HAP-1 (cell line): ENCODE results near the gene SMAD3.
"Not testable (repeated sequence)": the region's sequence is repeated elsewhere in the genome, so short reads cannot be mapped to it uniquely, and the experiment has no call there.

Experiments used
- DNase-seq, 2 experiments: peaks; one replicate each; pipeline ENCODE4 v3.0.0-alpha.2; 2016 to 2020; ENCODE audit warnings: low spot score in 2 of 2
- H3K27me3 ChIP-seq: fragments of 250-450 bp; sonication (Bioruptor Pico); 2 replicates; pipeline ENCODE4 v1.5.1; 2020; ENCODE audit warnings: low read depth, mild to moderate bottlenecking, moderate library complexity
- H3K36me3 ChIP-seq: fragments of 250-450 bp; sonication (Bioruptor Pico); replicated peaks from 2 replicates; pipeline ENCODE4 v1.5.1; 2020; ENCODE audit warnings: mild to moderate bottlenecking
- H3K4me1 ChIP-seq: fragments of 250-450 bp; sonication (Bioruptor Pico); 2 replicates; pipeline ENCODE4 v1.5.1; 2020; ENCODE audit warnings: mild to moderate bottlenecking
- H3K4me3 ChIP-seq: fragments of 250-450 bp; sonication (Bioruptor Pico); 2 replicates; pipeline ENCODE4 v1.5.1; 2020; ENCODE audit warnings: mild to moderate bottlenecking, moderate library complexity
- H3K9me3 ChIP-seq: fragments of 250-450 bp; sonication (Bioruptor Pico); 2 replicates; pipeline ENCODE4 v1.5.1; 2020; ENCODE audit warnings: mild to moderate bottlenecking, moderate library complexity
- in situ Hi-C: fragments of 300-500 bp; cut with MboI; formaldehyde crosslinking; loops from 3 replicates; pipeline ENCODE4 v1.14.3; 2020; ENCODE audit warnings: low sequenced_read_pairs, inconsistent platforms, mixed read lengths

Gene SMAD3

DNA sequence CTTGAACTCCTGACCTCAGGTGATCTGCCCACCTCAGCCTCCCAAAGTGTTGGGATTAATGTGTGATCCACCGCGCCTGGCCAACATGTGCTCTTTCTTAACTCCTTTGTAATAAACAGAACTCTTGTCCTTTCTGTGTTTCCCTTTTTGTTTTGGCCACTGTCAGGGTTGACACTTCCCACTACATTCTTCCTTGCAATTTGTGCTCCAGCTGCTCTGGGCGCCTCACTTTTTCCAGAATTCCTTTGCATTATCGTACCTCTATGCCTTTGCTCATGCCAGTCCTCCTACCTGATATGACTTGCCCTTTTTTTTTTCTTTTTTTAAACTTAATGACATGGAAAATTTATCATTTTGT is 38.8 kb upstream of the SMAD3 start:
- in situ Hi-C loops = no loop called here
- no peaks in the 10 kb centered on the region for H3K36me3 ChIP-seq
- H3K27me3 ChIP-seq = no peaks in the 10 kb centered on the region
- no peak overlapping the region for H3K4me3 ChIP-seq
- DNase-seq = no peak
- no peaks in the 10 kb centered on the region for H3K9me3 ChIP-seq
- H3K4me1 ChIP-seq = peaks cover 23% of the 10 kb centered on the region

DNA sequence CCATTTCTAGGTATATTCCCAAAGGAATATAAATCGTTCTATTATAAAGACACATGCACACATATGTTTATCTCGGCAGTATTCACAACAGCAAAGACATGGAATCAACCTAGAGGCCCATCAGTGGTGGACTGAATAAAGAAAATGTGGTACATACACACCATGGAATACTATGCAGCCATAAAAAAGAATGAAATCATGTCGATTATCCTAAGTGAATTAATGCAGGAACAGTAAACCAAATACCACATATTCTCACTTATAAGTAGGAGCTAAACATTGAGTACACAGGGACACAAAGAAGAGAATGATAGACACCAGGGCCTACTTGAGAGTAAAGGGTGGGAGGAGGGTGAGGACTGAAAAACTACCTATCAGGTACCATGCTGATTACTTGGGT is 37.0 kb upstream of the SMAD3 start:
- H3K36me3 ChIP-seq, H3K27me3 ChIP-seq, H3K9me3 ChIP-seq, in situ Hi-C loops, H3K4me3 ChIP-seq, DNase-seq: not testable (repeated sequence)
- H3K4me1 ChIP-seq = peaks cover 29% of the 10 kb centered on the region

DNA sequence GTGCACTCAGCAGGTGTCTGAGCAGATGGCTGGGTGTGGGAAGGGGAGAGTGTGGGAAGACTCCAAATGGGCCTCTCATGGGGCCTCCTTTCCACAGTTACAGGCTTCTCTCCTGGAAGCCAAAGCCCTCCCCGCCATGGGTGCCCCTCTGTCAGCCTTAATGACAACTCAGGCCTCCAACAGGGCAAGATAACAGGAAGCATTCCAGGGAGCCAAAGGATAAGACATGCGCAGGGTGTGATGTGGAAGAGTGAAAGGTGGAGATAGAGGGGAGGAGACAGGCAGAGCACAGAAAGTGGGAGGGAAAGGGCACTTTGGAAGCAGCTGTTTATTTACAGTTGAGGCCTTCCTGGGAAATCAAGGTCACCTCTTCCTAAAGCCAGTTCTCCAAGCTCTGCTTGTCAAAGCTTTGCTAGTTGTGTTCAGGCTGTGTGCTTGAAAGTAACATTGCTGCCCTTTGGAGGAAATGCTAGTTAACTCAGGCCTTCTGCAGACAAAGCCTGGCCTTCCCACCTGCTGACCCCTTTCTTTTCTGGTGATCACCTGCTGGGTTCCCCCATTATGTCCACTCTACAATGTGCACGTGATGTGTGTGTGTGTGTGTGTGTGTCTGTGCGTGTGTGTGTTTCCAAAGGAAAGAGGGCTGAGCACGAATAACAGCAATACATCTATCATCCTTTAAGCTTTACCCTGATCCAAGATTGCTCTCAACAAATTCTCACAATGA is 35.2 kb upstream of the SMAD3 start:
- in situ Hi-C loops = no loop called here
- DNase-seq = no peak
- peaks cover 16% of the 10 kb centered on the region for H3K4me1 ChIP-seq
- no peaks in the 10 kb centered on the region for H3K36me3 ChIP-seq
- no peak overlapping the region for H3K4me3 ChIP-seq
- no peaks in the 10 kb centered on the region for H3K9me3 ChIP-seq
- H3K27me3 ChIP-seq = no peaks in the 10 kb centered on the region

DNA sequence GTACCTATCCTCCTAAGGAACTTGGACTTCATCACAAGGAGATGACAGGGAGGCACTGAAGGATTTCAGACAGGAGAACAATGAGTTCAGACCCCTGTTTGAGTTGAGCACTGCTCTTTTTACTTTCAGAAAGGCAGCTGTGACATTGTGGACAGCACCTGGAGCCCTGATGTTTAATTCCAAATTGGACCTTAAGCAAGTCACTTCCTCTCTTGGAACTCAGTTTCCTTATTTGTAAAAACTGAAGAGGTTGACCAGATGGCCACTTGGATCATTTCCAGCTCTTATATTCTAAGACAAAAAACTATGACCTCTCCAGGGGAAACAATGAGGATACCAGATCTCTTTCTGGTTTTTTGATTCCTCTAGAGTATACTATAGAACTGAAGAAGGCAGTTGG is 34.1 kb upstream of the SMAD3 start:
- peaks cover 9% of the 10 kb centered on the region for H3K4me1 ChIP-seq
- no peak for DNase-seq

DNA sequence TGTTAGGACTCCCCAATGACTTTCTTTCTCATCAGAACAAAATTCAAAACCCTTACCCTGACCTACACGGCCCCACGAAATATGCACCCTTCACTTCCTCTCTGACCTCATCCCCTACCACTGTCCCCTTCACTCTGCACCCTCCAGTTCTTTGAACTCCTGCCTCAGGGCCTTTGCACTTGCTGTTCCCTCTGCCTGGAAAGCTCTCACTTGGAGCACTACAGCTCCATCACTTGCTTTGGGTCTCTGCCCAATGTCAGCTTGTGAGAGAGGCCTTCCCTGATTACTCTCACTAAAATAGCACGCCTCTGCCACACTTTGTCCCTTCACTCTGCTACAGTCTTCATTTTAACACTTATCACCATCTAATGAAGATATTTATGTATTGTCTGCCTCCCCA is 32.8 kb upstream of the SMAD3 start:
- Histone ChIP-seq H3K9me3 (no peaks in the 10 kb centered on the region), H3K27me3 (no peaks in the 10 kb centered on the region), H3K4me1 (peaks cover 9% of the 10 kb centered on the region), H3K4me3 (no peak overlapping the region), H3K36me3 (no peaks in the 10 kb centered on the region)
- in situ Hi-C loops = no loop called here
- no peak for DNase-seq

More for the DNA sequence above, 34.1 kb upstream of the SMAD3 start:
- Histone ChIP-seq H3K36me3 (no peaks in the 10 kb centered on the region), H3K4me3 (no peak overlapping the region), H3K9me3 (no peaks in the 10 kb centered on the region), H3K27me3 (no peaks in the 10 kb centered on the region)
- in situ Hi-C loops = no loop called here

DNA sequence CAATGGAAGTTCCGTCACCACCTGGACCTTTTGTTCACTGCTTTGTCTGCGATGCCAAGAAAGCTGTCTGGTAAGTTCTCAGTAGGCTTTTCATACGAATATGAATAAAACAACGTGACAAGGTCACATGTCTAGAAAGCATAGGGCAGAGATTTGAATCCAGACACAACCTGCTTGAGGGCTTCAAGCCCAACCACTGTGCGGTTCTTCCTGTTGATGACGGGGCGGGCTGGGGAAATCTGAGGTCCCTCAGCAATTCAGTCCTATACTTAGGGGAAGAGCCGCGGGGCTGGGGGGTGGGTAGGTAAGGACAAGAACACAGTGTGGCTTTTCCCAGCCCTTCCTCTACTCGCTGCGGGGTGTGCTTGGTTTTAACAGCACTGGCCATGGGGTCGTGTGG is 32.4 kb upstream of the SMAD3 start:
- DNase-seq = peak; percentile 57 to 66
- peaks cover 9% of the 10 kb centered on the region for H3K4me1 ChIP-seq
- in situ Hi-C loops = no loop called here
- H3K36me3 ChIP-seq = no peaks in the 10 kb centered on the region
- no peak overlapping the region for H3K4me3 ChIP-seq
- H3K9me3 ChIP-seq = no peaks in the 10 kb centered on the region
- H3K27me3 ChIP-seq = no peaks in the 10 kb centered on the region

DNA sequence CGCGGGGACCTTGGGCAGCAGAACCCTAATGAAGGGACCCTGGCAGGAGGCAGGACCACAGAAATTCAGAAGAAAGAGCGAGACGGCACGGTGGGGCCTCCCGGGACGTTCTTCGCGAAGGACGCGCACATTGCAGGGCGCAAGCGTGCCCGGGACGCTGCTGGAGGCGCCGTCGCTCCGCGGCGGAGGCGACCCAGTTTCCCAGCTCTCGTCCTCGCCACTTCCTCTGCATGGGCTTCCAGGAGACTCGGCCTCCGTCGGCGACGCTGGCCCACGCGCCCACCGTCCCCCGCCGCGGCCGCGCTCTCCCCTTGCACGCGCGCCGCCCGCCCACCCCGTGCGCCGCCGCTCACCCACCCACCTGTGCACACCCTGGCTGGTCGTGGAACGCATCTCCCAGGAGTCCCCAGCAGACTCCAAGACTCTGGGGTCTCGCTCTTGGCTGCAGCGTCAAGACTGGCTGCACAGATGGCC is 31.8 kb upstream of the SMAD3 start:
- Histone ChIP-seq H3K9me3 (no peaks in the 10 kb centered on the region), H3K36me3 (no peaks in the 10 kb centered on the region), H3K27me3 (no peaks in the 10 kb centered on the region), H3K4me3 (no peak overlapping the region), H3K4me1 (peaks cover 11% of the 10 kb centered on the region)
- in situ Hi-C loops = no loop called here
- DNase-seq = no peak

DNA sequence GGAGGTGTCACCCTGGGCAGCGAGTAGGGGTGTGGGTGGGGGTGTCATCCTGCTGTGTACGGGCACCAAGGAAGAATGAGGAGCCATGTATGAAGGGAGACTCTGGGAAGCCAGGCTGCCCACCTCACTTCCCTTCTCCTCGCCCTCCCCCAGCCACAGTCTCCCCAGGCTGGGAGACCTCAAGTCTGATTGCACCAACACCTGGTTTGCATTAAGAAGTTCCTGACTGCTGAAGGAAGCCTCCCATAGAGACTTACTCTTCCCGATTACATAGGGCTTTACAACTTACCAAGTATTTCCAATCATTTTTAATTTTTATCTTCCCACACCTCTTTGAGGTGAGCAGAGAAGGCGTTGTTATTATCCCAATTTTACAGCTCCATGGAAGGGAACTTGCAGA is 29.5 kb upstream of the SMAD3 start:
- in situ Hi-C loops = no loop called here
- DNase-seq = no peak
- Histone ChIP-seq H3K4me3 (no peak overlapping the region), H3K36me3 (no peaks in the 10 kb centered on the region), H3K9me3 (no peaks in the 10 kb centered on the region), H3K27me3 (no peaks in the 10 kb centered on the region), H3K4me1 (peaks cover 27% of the 10 kb centered on the region)

DNA sequence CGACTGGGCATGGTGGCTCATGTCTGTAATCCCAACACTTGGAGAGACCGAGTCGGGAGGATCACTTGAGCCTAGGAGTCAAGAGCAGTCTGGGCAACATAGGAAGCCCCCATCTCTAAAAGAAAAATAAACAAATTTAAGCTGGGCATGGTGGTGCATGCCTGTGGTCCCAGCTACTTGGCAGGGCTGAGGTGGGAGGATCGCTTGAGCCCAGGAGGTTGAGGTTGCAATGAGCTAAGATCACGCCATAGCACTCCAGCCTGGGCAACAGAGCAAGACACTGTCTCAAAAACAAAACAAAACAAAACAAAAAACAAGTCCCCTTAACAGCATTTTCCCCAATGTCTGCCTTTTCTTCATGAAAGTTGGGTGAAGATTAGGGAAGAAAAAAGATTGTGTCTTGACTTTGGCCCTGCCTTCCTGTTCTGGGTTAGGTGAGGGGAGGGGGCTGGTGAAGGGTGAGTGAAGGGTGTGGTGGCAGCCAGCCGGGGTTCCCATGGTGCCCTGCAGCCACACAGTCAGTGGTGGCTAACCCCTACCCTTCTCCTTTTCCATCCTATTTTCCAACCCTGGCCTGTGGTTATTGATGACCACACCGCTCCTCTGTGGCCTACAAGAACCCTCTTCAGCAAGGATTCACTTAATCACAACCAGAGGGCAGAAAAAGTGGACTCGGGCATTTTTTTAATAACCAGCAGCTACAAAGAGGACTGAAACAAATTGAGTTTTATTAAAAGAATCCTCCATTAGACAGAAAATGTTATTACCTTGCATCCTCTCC is 28.4 kb upstream of the SMAD3 start:
- no peak for DNase-seq
- in situ Hi-C loops = no loop called here
- no peaks in the 10 kb centered on the region for H3K9me3 ChIP-seq
- H3K4me3 ChIP-seq = no peak overlapping the region
- H3K4me1 ChIP-seq = peaks cover 34% of the 10 kb centered on the region
- no peaks in the 10 kb centered on the region for H3K36me3 ChIP-seq
- no peaks in the 10 kb centered on the region for H3K27me3 ChIP-seq

DNA sequence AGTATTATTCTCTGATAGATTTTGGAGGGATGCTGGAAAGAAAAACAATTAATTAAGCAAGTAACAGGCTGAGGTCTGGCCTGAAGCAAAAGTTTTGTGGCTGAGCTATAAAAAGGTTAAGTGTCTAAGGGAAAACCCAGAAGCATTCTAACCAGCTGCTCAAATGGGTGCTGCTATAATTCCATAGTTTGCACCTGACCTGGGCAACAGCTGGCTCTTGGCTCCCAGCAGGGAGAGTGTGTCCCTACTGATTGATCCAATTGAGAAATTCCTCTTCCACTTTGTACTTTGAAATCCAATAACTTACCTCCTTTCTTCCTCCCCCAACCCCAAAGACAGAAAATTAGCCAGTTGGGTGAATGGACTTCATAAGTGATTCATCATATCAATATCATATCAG is 27.7 kb upstream of the SMAD3 start:
- H3K4me3 ChIP-seq = no peak overlapping the region
- DNase-seq = no peak
- H3K4me1 ChIP-seq = peaks cover 39% of the 10 kb centered on the region
- in situ Hi-C loops = no loop called here
- H3K9me3 ChIP-seq = no peaks in the 10 kb centered on the region
- no peaks in the 10 kb centered on the region for H3K27me3 ChIP-seq
- no peaks in the 10 kb centered on the region for H3K36me3 ChIP-seq

DNA sequence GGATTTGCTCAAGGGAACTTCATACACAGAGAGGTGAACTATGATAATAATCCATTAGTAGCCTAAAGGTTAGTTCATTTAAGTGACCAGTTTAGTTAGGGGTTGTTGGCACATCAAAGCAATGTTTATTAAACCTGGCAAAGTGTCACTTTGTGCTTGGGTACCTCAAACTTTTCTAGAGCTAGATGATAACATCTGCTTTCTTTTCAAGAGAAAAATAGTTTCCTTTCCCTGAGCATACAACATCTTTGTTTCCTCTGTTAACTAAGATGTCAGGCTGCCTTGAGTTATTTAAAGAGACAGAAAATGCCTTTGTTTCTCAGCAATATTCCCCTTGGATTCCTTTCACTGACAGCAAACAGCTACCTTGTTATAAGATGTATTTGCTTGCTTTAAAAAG is 26.7 kb upstream of the SMAD3 start:
- Histone ChIP-seq H3K9me3 (no peaks in the 10 kb centered on the region), H3K4me3 (no peak overlapping the region), H3K27me3 (no peaks in the 10 kb centered on the region), H3K4me1 (peaks cover 32% of the 10 kb centered on the region), H3K36me3 (no peaks in the 10 kb centered on the region)
- in situ Hi-C loops = no loop called here
- DNase-seq = no peak

DNA sequence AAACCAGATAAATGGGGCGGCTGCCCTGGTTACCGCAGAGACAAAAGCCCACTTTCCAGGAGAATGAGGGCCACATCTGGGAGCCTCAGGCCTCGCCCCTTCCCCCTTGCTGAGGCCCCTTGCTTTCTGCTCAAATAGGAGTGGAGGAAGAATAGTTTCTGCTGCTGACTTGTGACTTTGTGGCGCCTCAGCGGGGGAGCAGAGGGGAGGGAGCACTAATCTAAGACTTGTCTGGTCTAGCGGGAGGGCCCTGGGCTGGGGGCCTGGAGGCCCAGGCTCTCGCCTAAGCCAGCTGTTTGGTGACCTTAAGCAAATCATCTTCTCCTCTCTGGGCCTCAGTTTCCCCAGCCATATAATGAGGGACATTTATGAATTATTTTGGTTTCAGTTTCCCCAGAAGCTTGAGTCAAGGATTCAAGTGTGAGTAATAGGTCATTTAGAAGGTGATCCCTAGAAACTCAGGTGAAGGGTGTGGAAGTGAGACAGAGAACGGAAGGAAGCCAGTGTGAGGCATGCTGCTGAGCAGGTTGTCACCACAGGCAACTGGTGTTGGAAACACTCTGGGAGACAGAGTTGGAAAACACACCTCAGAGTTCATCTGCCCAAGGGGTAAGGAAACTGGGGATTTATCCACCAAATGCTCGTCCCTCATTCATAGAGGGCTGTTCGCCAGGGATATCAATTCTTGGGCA is 25.9 kb upstream of the SMAD3 start:
- in situ Hi-C loops = no loop called here
- H3K9me3 ChIP-seq = no peaks in the 10 kb centered on the region
- H3K27me3 ChIP-seq = no peaks in the 10 kb centered on the region
- no peak overlapping the region for H3K4me3 ChIP-seq
- H3K36me3 ChIP-seq = no peaks in the 10 kb centered on the region
- DNase-seq = peak; percentile 58 to 71
- peaks cover 29% of the 10 kb centered on the region for H3K4me1 ChIP-seq

DNA sequence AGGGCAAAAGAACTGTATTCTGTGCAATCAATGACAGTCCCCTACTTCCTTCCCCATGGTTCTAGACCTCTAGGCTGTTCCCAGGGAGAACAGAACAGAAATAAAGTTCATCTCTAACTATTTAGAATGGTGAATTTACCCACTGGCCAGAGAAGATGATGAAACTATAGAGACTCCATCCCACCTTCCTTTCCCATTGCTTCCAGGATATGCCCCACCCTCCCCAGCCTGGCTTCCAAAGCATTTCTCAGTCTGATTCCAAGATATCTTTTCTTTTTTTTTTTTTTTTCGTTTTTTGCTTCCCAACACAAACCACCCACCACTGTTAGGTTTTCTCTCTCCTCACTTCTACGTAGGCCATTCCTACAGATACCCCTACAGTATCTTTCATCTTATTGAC is 25.1 kb upstream of the SMAD3 start:
- Histone ChIP-seq H3K9me3 (no peaks in the 10 kb centered on the region), H3K36me3 (no peaks in the 10 kb centered on the region), H3K4me1 (peaks cover 29% of the 10 kb centered on the region), H3K4me3 (no peak overlapping the region), H3K27me3 (no peaks in the 10 kb centered on the region)
- in situ Hi-C loops = no loop called here
- DNase-seq = no peak

DNA sequence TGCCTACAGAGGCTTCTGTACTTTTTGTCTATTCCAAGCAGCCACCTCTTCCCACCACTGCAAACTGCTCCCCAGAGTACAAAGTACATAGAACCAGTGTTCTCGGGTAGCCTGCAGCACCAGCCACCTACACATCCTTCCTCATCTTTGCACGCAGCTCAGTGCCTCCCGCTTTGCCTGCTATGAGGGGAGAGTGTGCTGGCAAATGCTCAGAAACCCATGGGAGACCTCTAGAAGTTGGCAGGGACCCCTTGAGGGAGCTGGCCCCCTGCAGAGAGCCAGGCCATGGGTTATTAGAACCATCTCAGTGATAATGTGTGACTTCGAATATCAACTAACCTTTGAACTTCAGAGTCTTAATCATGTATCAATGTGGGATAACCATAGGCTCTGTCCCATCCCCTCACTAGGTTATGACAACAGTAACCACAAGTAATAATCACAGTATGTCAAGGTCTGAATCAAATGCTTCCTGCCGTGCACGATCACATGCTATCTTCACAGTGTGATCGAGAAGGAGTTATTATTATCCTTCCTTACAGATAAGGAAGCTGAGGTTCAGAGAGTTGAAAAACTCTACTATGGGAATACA is 22.8 kb upstream of the SMAD3 start:
- Histone ChIP-seq H3K9me3 (no peaks in the 10 kb centered on the region), H3K4me3 (no peak overlapping the region), H3K27me3 (no peaks in the 10 kb centered on the region), H3K4me1 (peaks cover 29% of the 10 kb centered on the region), H3K36me3 (no peaks in the 10 kb centered on the region)
- in situ Hi-C loops = no loop called here
- DNase-seq = no peak
